NB4 (cell line): ENCODE data around the gene SLC9A8.

Source experiments
- DNase-seq: peaks from one replicate; pipeline ENCODE4 v3.0.0; 2010; ENCODE audit warnings: low read depth
- H3K4me3 ChIP-seq: one replicate; pipeline ENCODE4 v1.5.1; 2011; ENCODE audit warnings: mild to moderate bottlenecking, low read depth, low read length, moderate library complexity
- CTCF ChIP-seq: IDR thresholded peaks from one replicate; pipeline ENCODE4 v1.5.1; 2012; ENCODE audit warnings: low read depth, low read length
- MAX ChIP-seq: IDR thresholded peaks from 2 replicates; pipeline ENCODE4 v1.6.1; 2011; ENCODE audit warnings: low read depth, low read length
- MYC ChIP-seq: IDR thresholded peaks from 2 replicates; pipeline ENCODE4 v1.6.1; 2011; ENCODE audit warnings: low read depth, low read length
- POLR2A ChIP-seq: IDR thresholded peaks from 2 replicates; pipeline ENCODE4 v1.6.1; 2011; ENCODE audit warnings: mild to moderate bottlenecking; ENCODE audit not compliant: insufficient read length; ENCODE audit errors: extremely low read depth

Gene SLC9A8

GRCh38 chr20:49809803-49810359 lies 2.7 kb upstream of the SLC9A8 start:
- no peak for TF ChIP-seq MAX
- TF ChIP-seq MYC: no peak
- TF ChIP-seq CTCF: no peak
- no peak for TF ChIP-seq POLR2A
- no peak overlapping the region for H3K4me3 ChIP-seq
- DNase-seq: no peak

- H3K4me3 ChIP-seq: no peak overlapping the region
- no peak for TF ChIP-seq MAX
- no peak for TF ChIP-seq CTCF
- no peak for TF ChIP-seq POLR2A
- no peak for TF ChIP-seq MYC
- DNase-seq: no peak
These were observed 2.0 kb upstream of the SLC9A8 start for GRCh38 chr20:49810491-49811190.

- no peak for DNase-seq
- peak overlapping the region; percentile 91 for H3K4me3 ChIP-seq
- TF ChIP-seq POLR2A (no peak), CTCF (no peak)
These were observed 662 bp upstream of the SLC9A8 start for GRCh38 chr20:49811825-49812506.

- peak; percentile 34 for DNase-seq
- peak; percentile 43; the same call in 1 of the 2 replicates for TF ChIP-seq MYC
- no peak for TF ChIP-seq CTCF
- no peak for TF ChIP-seq POLR2A
- peak; percentile 37; the same call in 1 of the 2 replicates for TF ChIP-seq MAX
- H3K4me3 ChIP-seq: peak overlapping the region; percentile 91
These were observed 812 bp downstream of the SLC9A8 start for GRCh38 chr20:49813305-49813974.

- peak; percentile 38 for DNase-seq
- no peak for TF ChIP-seq CTCF
- no peak for TF ChIP-seq MYC
- H3K4me3 ChIP-seq: peak overlapping the region; percentile 91
These were observed 1.5 kb downstream of the SLC9A8 start for GRCh38 chr20:49814057-49814694.
